HG03354 (cell line): ENCODE measurements around the gene ADK.
"Not testable (repeated sequence)": the region's sequence is repeated elsewhere in the genome, so short reads cannot be mapped to it uniquely, and the experiment has no call there.

Experiments used
- ATAC-seq: cut with Tn5 transposase; IDR thresholded peaks from one replicate; pipeline ENCODE4 v1.9.1; 2021; ENCODE audit warnings: mild to moderate bottlenecking; ENCODE audit not compliant: unreplicated experiment, poor library complexity, severe bottlenecking

The ADK gene

DNA sequence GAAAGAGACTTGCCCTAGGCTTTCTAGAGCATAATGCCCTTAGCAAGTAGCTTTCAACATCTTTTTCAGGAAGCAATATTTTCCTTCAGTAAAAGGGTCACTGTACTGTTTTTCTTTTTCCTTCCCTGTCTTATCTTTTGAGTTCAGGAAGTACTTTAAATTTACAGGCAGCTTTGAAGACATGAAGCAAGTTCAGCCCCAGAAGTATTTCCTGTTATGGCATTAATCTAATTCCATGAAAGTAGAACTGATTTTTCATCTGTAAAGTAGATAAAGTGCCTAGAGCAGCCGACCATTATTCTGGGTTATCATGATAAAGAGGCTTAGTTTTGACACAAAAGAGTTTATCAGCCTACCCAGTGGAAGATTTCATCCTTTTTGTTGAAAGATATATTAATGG lies 288.2 kb downstream of the ADK start:
- no peak for ATAC-seq

DNA sequence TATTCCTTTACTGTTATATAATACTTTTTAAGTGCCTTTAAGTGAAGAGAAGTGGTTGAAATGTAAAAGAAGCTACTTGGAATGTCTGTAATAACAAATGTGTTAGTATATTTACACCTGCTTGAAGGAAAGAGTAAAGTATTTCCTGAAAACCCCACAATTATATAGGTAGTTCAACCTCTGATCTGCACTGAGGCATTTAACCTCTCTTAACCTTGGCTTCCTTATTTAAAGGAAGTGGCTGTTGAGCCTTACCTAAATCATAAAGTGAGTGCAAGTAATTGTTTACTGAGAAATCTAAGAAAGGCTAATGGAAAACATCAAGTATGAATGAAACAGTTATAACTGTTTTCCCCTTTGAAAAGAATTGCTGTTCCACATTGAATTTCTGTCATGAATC lies 294.5 kb downstream of the ADK start:
- no peak for ATAC-seq

DNA sequence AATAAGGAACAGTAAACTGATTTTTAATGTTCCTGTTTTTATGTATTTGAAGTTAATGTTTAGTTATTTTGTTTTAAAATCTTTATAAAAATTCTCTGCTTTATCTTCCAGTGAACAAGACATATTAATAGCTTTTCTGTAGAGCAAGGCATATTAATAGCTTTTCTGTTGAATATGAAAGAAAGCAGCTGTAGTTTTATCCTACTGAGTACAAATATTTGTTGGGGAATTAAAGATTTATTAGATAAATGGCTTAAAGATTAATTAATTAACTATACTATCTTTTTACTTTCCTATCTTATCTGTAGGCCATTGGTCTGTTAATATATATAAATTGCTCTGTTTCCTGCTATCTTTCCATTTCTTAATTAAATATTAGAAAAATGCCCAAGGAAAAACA lies 299.6 kb downstream of the ADK start:
- no peak for ATAC-seq

DNA sequence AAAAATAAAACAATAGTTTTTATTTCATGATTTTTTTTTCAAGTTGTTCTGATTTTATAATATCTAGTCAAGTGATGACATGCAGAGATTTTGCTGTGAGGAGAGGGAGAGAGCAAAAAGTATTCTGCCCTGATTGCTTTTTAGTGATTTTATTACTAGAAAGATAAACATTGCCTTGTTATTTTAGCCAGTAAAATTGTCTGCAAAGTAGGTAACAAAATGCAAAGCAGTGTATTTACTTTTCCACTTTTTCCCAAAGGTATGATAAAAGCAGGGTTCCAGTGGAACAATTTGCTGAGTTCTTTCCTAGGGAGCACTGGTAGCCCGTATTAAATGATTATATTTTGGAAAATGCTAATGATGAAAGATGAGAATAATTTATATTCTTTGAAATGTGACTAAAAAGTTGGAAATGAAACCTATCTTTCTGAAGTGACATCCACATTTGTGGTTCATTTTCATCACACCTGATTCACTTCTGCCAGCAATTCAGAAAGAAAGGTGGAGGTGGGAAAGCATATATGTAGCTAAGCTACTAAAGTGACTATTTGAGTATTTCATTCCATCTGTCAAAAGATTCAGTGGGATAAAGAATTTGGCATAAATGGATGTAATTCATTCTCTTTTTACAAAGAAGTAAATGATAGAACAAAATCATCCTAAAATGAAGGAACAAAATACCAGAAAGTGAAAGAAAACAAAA lies 300.3 kb downstream of the ADK start:
- no peak for ATAC-seq

DNA sequence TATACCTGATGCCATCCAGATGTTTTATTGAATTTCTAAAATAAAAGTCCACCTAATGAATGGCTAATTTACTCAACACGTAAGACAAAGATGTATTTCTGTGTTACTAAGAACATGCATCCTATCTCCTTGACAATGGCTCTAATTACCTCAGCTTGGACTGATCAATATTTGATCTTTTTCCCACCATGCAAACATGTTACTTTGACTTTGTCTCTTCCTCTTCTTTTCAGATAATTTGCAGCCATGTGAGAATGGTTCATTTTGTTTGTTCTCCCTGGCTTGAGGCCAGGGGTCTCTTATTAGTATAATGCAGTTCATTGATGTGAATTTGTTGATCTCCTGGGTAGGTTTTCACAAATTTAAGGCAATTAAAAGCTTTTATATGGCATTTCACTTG lies 302.1 kb downstream of the ADK start:
- no peak for ATAC-seq

DNA sequence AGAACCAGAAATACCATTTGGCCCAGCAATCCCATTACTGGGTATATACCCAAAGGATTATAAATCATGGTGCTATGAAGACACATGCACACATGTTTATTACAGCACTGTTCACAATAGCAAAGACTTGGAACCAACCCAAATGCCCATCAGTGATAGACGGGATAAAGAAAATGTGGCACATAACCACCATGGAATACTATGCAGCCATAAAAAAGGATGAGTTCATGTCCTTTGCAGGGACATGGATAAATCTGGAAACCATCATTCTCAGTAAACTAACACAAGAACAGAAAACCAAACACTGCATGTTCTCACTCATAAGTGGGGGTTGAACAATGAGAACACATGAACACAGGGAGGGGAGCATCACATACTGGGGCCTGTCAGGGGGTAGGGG lies 306.5 kb downstream of the ADK start:
- not testable (repeated sequence) for ATAC-seq

DNA sequence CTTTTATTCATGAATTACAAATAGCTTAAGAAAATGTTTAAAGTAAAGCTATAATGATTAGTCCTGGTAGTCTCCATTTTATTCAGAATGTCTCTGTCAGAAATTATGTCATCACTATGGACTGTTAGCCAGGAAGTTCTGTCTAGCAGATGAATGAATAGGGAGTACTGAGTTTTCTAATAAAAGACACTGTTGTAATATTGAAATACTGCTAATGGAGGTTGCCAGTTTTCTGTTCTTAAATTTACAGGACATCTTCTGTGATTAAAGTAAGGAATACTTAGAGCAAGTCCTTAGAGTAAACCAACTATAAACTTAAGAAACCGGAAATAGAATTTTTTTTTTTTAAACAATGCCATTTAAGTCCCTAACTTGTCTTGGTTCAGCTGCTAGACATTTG lies 309.8 kb downstream of the ADK start:
- no peak for ATAC-seq

DNA sequence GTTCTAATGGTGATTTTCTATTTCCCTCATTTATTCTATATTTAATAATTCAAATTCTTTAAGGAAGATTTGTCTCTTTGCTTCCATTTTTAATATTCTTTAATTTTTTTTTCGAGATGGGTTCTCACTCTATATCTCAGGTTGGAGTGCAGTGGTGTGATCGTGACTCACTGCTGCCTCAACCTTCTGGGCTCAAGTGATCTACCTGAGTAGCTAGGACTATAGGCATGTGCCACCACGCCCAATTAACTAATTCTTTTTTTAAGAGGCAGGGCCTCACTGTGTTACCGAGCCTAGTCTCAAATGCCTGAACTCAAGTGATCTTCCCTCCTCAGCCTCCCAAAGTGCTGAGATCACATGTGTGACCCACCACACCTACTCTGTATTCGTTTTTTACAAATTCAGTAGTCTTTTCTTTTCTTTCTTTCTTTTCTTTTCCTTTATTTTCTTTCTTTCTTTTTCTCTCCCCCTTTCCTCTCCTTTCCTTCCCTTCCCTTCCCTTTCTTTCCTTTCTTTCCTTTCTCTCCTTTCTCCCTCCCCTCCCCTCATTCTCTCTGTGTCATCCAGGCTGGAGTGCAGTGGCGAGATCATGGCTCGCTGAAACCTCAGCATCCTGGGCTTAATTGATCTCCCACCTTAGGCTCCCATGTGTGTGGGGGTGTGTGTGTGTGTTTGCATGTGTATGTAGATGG lies 323.1 kb downstream of the ADK start:
- no peak for ATAC-seq

DNA sequence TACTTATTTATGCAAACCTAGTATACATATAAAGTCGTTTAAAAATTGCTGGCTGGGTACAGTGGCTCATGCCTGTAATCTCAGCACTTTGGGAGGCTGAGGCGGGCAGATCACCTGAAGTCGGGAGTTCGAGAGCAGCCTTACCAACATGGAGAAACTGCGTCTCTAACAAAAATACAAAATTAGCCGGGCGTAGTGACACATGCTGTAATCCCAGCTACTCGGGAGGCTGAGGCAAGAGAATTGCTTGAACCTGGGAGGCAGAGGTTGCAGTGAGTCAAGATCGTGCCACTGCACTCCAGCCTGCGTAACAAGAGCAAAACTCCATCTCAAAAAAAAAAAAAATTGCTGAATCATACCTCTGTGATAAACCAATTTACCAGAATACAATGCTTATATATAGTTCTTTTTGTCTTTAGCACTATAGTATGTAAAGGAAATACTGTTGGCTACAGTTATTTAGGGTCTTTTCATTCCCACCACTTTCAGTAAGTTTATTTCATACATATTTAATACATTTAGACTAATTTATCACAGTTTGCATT lies 325.2 kb downstream of the ADK start:
- not testable (repeated sequence) for ATAC-seq

DNA sequence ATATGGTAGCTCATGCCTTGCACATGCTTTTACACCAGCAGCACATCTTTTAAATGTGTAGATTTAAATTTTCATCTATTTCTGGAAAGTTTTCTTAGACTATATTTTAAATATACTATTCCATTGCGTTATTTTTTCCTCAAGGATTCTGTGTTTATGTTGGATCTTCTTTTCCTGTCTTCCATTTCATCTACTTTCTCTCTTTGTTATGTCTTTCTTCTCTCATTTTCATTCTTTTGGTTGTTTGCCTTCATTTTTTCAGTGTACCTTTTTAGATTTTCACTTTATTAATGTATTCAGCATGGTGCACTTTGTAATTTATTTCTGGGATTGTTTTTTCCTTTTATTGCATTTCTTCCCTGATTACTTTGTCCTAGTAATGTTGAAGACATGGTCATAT lies 329.8 kb downstream of the ADK start:
- no peak for ATAC-seq

DNA sequence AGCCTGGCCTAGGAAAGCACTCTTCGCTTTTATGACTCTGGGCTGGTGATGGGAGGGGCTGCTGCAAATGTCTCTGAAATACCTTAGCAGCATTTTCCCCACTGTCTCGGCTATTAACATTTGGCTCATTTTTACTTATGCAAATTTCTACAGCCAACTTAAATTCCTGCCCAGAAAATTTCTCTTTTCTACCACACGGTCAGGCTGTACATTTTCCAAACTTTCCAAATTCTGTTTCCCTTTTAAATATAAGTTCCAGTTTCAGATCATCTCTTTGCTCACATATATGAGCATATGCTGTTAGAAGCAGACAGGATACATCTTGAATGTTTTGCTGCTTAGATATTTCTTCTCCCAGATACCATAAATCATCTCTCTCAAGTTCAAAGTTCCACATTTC lies 332.3 kb downstream of the ADK start:
- no peak for ATAC-seq

DNA sequence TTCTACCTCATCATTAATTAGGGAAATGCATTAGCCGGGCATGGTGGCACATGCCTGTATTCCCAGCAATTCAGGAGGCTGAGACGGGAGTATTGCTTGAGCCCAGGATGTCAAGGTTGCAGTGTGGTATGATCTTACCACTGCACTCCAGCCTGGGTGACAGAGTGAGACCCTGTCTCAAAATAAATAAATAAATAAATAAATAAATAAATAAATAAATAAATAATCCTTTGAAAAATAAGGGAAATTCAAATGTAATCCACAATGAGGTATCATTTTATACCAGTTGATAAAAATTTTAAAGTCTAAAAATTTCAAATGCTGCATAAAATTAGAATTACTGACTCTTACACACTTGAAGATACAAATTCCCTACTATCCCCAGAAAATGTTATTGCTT lies 334.3 kb downstream of the ADK start:
- no peak for ATAC-seq

DNA sequence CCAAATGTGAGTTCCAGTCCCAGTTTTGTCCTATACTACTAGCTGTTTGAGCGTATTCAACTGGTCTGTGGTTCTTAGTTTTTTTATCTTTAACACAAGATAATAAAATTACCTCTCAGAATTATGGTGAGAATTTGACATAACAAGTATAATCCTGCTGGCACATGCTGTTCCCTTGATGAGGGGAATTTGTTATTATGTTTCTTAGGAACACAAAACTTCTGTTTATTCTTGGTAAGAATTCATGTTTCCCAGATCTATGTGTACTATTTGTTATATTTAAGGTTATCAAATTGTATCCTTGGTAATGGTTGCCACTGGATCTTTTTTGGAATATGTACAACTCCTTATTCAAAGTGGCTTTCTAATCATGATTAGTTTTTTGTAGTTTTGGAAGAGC lies 335.6 kb downstream of the ADK start:
- ATAC-seq: no peak

DNA sequence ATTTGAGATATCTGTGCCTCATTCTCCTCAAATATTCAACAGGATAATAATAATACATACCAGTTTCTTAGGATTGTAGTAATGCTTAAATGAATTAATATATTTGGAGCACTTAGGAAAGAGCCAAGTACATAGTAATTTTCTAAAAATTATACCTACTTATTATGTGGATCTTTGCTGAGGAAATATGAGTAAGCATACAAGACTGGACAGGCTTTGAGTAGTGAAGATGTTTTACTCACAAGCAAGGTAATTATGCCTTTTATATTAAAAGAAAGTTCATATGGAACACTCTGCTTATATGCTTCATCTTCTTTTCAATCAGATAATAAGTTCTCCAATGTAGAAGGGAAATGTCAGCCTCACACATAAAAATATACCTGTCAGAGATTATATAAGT lies 337.9 kb downstream of the ADK start:
- ATAC-seq: no peak

DNA sequence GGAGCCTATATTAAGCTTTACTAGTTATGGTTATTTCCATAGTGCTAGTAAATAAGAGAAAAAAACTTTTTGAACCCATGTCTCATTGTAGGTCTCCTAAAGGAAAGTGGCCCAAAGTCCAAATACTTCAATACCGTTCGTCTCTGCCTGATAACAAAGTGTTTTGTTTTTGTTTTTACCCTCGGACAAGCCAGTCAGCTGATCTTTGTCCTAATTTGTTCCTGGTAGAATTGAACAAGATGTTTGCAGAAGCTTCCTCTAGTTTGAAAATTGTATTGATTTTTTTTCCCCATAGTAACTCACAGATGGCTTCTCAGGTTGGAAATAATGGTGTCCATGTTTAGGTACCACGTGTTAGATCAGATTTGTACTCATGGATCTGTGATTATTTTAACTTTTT lies 339.5 kb downstream of the ADK start:
- ATAC-seq: no peak

DNA sequence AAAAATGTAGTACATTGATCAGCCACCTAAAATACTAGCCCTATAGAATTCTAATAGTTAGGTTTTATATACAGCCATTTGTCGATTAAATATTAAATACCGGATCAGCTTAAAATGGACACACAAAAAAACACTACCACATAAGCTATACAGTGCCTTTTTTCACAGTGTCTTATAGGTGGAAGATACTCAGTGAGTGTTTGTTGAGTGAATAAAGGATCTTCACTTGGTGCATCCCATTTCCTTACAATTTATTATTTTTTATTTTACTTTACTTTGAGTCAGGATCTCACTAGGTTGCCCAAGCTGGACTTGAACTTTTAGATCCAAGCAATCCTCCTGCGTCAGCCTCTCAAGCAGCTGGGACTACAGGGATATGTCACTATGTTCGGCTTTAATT lies 340.0 kb downstream of the ADK start:
- ATAC-seq: no peak

DNA sequence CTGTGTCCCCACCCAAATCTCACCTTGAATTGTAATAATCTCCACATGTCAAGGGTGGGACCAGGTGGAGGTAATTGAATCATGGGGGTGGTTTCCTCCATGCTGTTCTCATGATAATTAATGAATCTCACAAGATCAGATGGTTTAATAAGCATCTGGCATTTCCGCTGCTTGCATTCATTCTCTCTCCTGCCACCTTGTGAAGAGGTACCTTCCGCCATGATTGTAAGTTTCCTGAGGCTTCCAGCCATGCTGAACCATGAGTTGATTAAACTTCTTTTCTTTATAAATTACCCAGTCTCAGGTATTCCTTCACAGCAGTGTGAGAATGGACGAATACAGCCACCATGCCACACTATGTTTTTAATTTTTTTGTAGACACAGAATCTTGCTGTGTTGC lies 345.3 kb downstream of the ADK start:
- not testable (repeated sequence) for ATAC-seq

DNA sequence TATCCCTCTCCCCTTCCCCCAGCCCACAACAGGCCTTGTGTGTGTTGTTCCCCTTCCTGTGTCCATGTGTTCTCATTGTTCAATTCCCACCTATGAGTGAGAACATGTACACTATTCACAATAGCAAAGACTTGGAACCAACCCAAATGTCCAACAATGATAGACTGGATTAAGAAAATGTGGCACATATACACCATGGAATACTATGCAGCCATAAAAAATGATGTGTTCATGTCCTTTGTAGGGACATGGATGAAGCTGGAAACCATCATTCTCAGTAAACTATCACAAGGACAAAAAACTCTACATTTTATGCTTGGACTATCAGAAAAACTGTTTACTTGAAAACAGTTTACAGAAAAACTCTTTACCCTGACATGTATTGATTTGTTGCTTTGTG lies 347.6 kb downstream of the ADK start:
- not testable (repeated sequence) for ATAC-seq

DNA sequence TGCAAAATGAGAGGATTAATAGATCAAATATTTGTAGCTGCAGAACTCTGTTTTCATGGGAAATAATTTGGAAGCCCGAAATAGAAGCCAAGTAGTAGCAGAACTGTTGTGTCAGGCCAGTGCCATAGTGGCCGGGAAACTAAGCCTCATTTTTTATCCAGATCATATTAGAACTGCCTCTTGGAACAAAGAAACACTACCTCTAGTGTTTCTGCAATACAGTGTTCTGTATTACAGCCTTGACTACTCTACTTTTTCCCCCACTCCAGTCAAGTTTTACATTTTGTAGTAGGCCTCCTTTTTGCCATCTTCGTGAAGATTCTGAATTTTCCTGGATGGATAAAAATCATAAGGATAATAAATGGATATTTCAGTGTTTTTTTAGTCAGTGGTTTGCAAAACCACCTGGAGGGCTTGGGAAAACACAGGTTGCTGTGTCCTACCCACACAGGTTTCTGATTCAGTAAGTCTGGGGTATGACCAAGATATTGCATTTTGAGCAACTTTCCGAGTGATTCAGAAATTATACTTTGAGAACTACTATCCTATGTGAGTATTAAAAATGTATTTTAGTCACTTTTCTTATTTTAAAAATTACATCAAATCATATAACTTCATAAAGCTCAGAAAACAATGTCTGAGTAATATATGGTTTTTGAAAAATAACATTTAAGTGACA lies 349.1 kb downstream of the ADK start:
- ATAC-seq: no peak

DNA sequence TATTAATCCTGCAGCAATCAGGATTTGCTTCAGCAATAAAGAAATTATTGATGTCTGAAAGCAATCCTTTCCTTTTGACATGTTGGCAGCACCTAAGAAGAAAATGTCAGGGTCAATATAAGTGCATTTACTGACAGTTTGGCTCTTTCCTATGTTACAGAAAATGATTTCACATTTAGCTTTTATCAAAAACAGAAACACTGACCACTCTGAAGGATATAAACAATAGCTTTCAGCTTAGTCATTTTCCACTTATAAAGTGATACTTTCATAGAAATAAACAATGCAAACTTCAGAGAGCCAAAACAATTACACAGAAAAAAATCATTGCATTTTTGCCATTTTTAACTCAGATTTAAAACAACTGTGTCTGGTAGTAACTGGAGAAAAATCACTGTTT lies 349.8 kb downstream of the ADK start:
- ATAC-seq: no peak
